H9 (cell line): ENCODE results near the gene IGFBP7. TPM values are rescaled to one million over a fixed set of nuclear protein-coding genes. Genes with fewer than 3 reads are reported as not detected.

Experiments
- DNase-seq: peaks from one replicate; pipeline ENCODE4 v3.0.0-alpha.2; 2017
- H2AFZ ChIP-seq: one replicate; pipeline ENCODE4 v1.6.1; 2013; ENCODE audit warnings: mild to moderate bottlenecking, low read length, control low read depth, moderate library complexity
- H2AK5ac ChIP-seq: 2 replicates; pipeline ENCODE4 v1.6.1; 2013; ENCODE audit warnings: low read length, control low read depth, mixed read lengths; ENCODE audit not compliant: insufficient read length
- H2BK120ac ChIP-seq: one replicate; pipeline ENCODE4 v1.6.1; 2013; ENCODE audit warnings: low read depth, mild to moderate bottlenecking, low read length, control low read depth, inconsistent platforms; ENCODE audit not compliant: poor library complexity, severe bottlenecking
- H2BK12ac ChIP-seq: 2 replicates; pipeline ENCODE4 v1.6.1; 2013; ENCODE audit warnings: low read length, control low read depth, mixed read lengths, low read depth; ENCODE audit not compliant: insufficient read length
- H2BK15ac ChIP-seq: 2 replicates; pipeline ENCODE4 v1.6.1; 2013; ENCODE audit warnings: low read depth, low read length, control low read depth
- H2BK20ac ChIP-seq: one replicate; pipeline ENCODE4 v1.6.1; 2013; ENCODE audit warnings: low read depth, mild to moderate bottlenecking, low read length, control low read depth, inconsistent platforms; ENCODE audit not compliant: poor library complexity, severe bottlenecking
- H2BK5ac ChIP-seq: 2 replicates; pipeline ENCODE4 v1.6.1; 2013; ENCODE audit warnings: low read length, control low read depth, mixed read lengths; ENCODE audit not compliant: insufficient read length
- H3K14ac ChIP-seq: 2 replicates; pipeline ENCODE4 v1.6.1; 2013; ENCODE audit warnings: low read length, control low read depth; ENCODE audit not compliant: insufficient read depth
- H3K18ac ChIP-seq: 2 replicates; pipeline ENCODE4 v1.6.1; 2013; ENCODE audit warnings: low read depth, mild to moderate bottlenecking, mixed read lengths, low read length, control low read depth; ENCODE audit not compliant: insufficient read length
- H3K23ac ChIP-seq: 2 replicates; pipeline ENCODE4 v1.6.1; 2013; ENCODE audit warnings: low read length, control low read depth, mixed read lengths, low read depth; ENCODE audit not compliant: insufficient read length
- H3K23me2 ChIP-seq: 2 replicates; pipeline ENCODE4 v1.6.1; 2013; ENCODE audit warnings: low read depth, mild to moderate bottlenecking, mixed read lengths, low read length, control low read depth; ENCODE audit not compliant: insufficient read length, poor library complexity, severe bottlenecking
- H3K27ac ChIP-seq: 2 replicates; pipeline ENCODE4 v1.5.1; 2013; ENCODE audit warnings: low read length, control low read depth, mixed read lengths, low read depth; ENCODE audit not compliant: insufficient read length
- H3K27me3 ChIP-seq: 2 replicates; pipeline ENCODE4 v1.6.1; 2013; ENCODE audit warnings: low read length, control low read depth, inconsistent platforms; ENCODE audit not compliant: insufficient read depth
- H3K4ac ChIP-seq: 2 replicates; pipeline ENCODE4 v1.6.1; 2013; ENCODE audit warnings: low read depth, mild to moderate bottlenecking, control low read depth, inconsistent platforms, low read length, moderate library complexity
- H3K4me1 ChIP-seq: 2 replicates; pipeline ENCODE4 v1.6.1; 2013; ENCODE audit warnings: low read length, control low read depth, inconsistent platforms; ENCODE audit not compliant: insufficient read depth
- H3K4me2 ChIP-seq: 2 replicates; pipeline ENCODE4 v1.6.1; 2013; ENCODE audit warnings: low read length, control low read depth, mixed read lengths; ENCODE audit not compliant: insufficient read length, insufficient read depth
- H3K56ac ChIP-seq: 2 replicates; pipeline ENCODE4 v1.6.1; 2013; ENCODE audit warnings: low read depth, mild to moderate bottlenecking, mixed read lengths, low read length, control low read depth; ENCODE audit not compliant: insufficient read length
- H3K79me1 ChIP-seq: 2 replicates; pipeline ENCODE4 v1.6.1; 2013; ENCODE audit warnings: low read depth, mild to moderate bottlenecking, moderate library complexity, low read length, control low read depth, inconsistent platforms; ENCODE audit not compliant: insufficient read depth, poor library complexity, severe bottlenecking
- H3K79me2 ChIP-seq: 2 replicates; pipeline ENCODE4 v1.6.1; 2013; ENCODE audit warnings: low read length, control low read depth, inconsistent platforms; ENCODE audit not compliant: insufficient read depth
- H3K9ac ChIP-seq: 2 replicates; pipeline ENCODE4 v1.6.1; 2013; ENCODE audit warnings: low read length, control low read depth, mixed read lengths; ENCODE audit not compliant: insufficient read length; ENCODE audit errors: extremely low read depth
- H3K9me3 ChIP-seq: one replicate; pipeline ENCODE4 v1.6.1; 2013; ENCODE audit warnings: low read depth, low read length, inconsistent platforms; ENCODE audit not compliant: control insufficient read depth
- H3T11ph ChIP-seq: one replicate; pipeline ENCODE4 v1.6.1; 2013; ENCODE audit warnings: mild to moderate bottlenecking, low read length, control low read depth, inconsistent platforms
- H4K20me1 ChIP-seq: one replicate; pipeline ENCODE4 v1.6.1; 2013; ENCODE audit not compliant: control insufficient read depth, insufficient read length, insufficient read depth
- H4K5ac ChIP-seq: 2 replicates; pipeline ENCODE4 v1.6.1; 2013; ENCODE audit warnings: low read depth, mild to moderate bottlenecking, mixed read lengths, low read length, control low read depth; ENCODE audit not compliant: insufficient read length
- H4K8ac ChIP-seq: replicated peaks from 2 replicates; pipeline ENCODE4 v1.6.1; 2013; ENCODE audit warnings: low read length, control low read depth, mixed read lengths, low read depth; ENCODE audit not compliant: insufficient read length
- H4K91ac ChIP-seq: 2 replicates; pipeline ENCODE4 v1.6.1; 2013; ENCODE audit warnings: low read depth, mild to moderate bottlenecking, moderate library complexity, mixed read lengths, low read length, control low read depth; ENCODE audit not compliant: insufficient read length
- H3K27ac Mint-ChIP-seq, 3 experiments: 2 replicates in 2 of 3; 3 replicates in 1 of 3; pipeline ENCODE4 v1.8.0; 2020 to 2021; ENCODE audit warnings: mixed read lengths in 3 of 3, mild to moderate bottlenecking in 1 of 3, moderate library complexity in 1 of 3
- H3K27me3 Mint-ChIP-seq: 2 replicates; pipeline ENCODE4 v1.8.0; 2021; ENCODE audit warnings: low read depth, mild to moderate bottlenecking, moderate library complexity, mixed read lengths
- H3K36me3 Mint-ChIP-seq, 3 experiments: 2 replicates in 2 of 3; 3 replicates in 1 of 3; pipeline ENCODE4 v1.8.0; 2020 to 2021; ENCODE audit warnings: low read depth in 3 of 3, mixed read lengths in 3 of 3; ENCODE audit not compliant: insufficient read depth in 1 of 3
- H3K4me1 Mint-ChIP-seq, 2 experiments: 2 replicates each; pipeline ENCODE4 v1.8.0; 2020; ENCODE audit warnings: mixed read lengths in 2 of 2
- H3K4me3 Mint-ChIP-seq, 2 experiments: 2 replicates in 1 of 2; 3 replicates in 1 of 2; pipeline ENCODE4 v1.8.0; 2020 to 2021; ENCODE audit warnings: mild to moderate bottlenecking in 2 of 2, mixed read lengths in 2 of 2, moderate library complexity in 1 of 2
- H3K9me3 Mint-ChIP-seq, 2 experiments: 2 replicates in 1 of 2; 3 replicates in 1 of 2; pipeline ENCODE4 v1.8.0; 2020; ENCODE audit warnings: mild to moderate bottlenecking in 2 of 2, mixed read lengths in 2 of 2, moderate library complexity in 1 of 2
- CTCF ChIP-seq: fragments of 200-600 bp; sonication (generic); conservative IDR thresholded peaks from 3 replicates; pipeline ENCODE4 v1.8.0; 2021; ENCODE audit warnings: antibody characterized with exemption, mild to moderate bottlenecking
- WGBS: extraction: QIAGEN DNeasy Blood & Tissue Kit; methylation state at CpG from one replicate; pipeline ENCODE4 v1.1.7; 2013; ENCODE audit warnings: missing lambda C conversion rate, low lambda C conversion rate, mixed read lengths; ENCODE audit not compliant: insufficient read length; ENCODE audit errors: extremely low coverage; 5-methylcytosine and 5-hydroxymethylcytosine counted together
- total RNA-seq: library from RNA; stranded (reverse); gene quantifications from 2 replicates; pipeline ENCODE4 v1.2.1, GENCODE V29; 2021

Gene IGFBP7
- total RNA-seq, 1 experiment from 2014 or later = 0.37 TPM

- H3K36me3 Mint-ChIP-seq = no peaks in the 10 kb centered on the region
- no peaks in the 10 kb centered on the region for H4K20me1 ChIP-seq
- no peak overlapping the region for H2BK5ac ChIP-seq
- H3K27me3 ChIP-seq = no peaks in the 10 kb centered on the region
- H2BK15ac ChIP-seq = no peak overlapping the region
- no peaks in the 10 kb centered on the region for H3K79me1 ChIP-seq
- H3K79me2 ChIP-seq = no peaks in the 10 kb centered on the region
- H3K4me1 ChIP-seq = no peaks in the 10 kb centered on the region; the same call in 1 of the 2 replicates
- H3K9me3 Mint-ChIP-seq = no peaks in the 10 kb centered on the region
- no peak overlapping the region for H3K9ac ChIP-seq
- H2BK120ac ChIP-seq = no peak overlapping the region
- WGBS = no CpG with 5 or more reads among the region's 2 CpGs
- no peak overlapping the region for H4K91ac ChIP-seq
- H3K27ac ChIP-seq = no peak overlapping the region
- no peak overlapping the region for H2AFZ ChIP-seq
- H2BK20ac ChIP-seq = no peak overlapping the region
- no peak overlapping the region for H2BK12ac ChIP-seq
- H4K8ac ChIP-seq = no peak overlapping the region
- no peak overlapping the region for H3K4me2 ChIP-seq
- H3T11ph ChIP-seq = no peak overlapping the region
- H2AK5ac ChIP-seq = no peak overlapping the region
- TF ChIP-seq CTCF = no peak
- no peak overlapping the region for H3K56ac ChIP-seq
- H3K14ac ChIP-seq = no peak overlapping the region
- H3K4me1 Mint-ChIP-seq = peaks cover 20 to 23% of the 10 kb centered on the region in 2 experiments
- no peaks in the 10 kb centered on the region for H3K9me3 ChIP-seq
- H3K4me3 Mint-ChIP-seq = no peak overlapping the region
- H3K4ac ChIP-seq = no peak overlapping the region
- H3K27me3 Mint-ChIP-seq = peaks cover 10% of the 10 kb centered on the region
- no peak overlapping the region for H3K27ac Mint-ChIP-seq
- no peaks in the 10 kb centered on the region for H3K23me2 ChIP-seq
- no peak for DNase-seq
- no peak overlapping the region for H3K23ac ChIP-seq
- no peak overlapping the region for H4K5ac ChIP-seq
- H3K18ac ChIP-seq = no peak overlapping the region
Observed at GRCh38 chr4:57039345-57039744, 70.8 kb downstream of the IGFBP7 start.
